H1 (cell line): ENCODE data around the gene SAP30L. TPM values are rescaled to one million over a fixed set of nuclear protein-coding genes. Genes with fewer than 3 reads are reported as not detected.

Experiments
- CTCF ChIA-PET: fragments of 300-600 bp; sonication (Branson Sonifier 250); formaldehyde crosslinking; loops from one replicate; lab custom pipeline; 2021; ENCODE audit not compliant: partially characterized antibody; lab: Charles Lee
- POLR2A ChIA-PET: fragments of 300-600 bp; sonication (Branson Sonifier 250); formaldehyde crosslinking; loops from one replicate; lab custom pipeline; 2021; ENCODE audit warnings: inconsistent platforms; ENCODE audit not compliant: partially characterized antibody; lab: Charles Lee
- DNase-seq, 2 experiments: peaks; one replicate each; pipeline versions ENCODE4 v3.0.0 to v3.0.0-alpha.2; 2010 to 2022; ENCODE audit warnings: low spot score in 2 of 2, low read depth in 1 of 2, mixed read lengths in 1 of 2
- FAIRE-seq: peaks from 2 replicates; lab custom pipeline; 2011; peaks lifted over from hg19 to GRCh38; lab: Jason Lieb, UNC
- H2AFZ ChIP-seq: 2 replicates; pipeline ENCODE4 v1.8.1; 2012; ENCODE audit warnings: low read length, inconsistent platforms
- H2AK5ac ChIP-seq: 2 replicates; pipeline ENCODE4 v1.6.1; 2013; ENCODE audit warnings: low read depth, low read length
- H2BK120ac ChIP-seq: replicated peaks from 2 replicates; pipeline ENCODE3; 2013; ENCODE audit warnings: low read depth, low read length, inconsistent platforms
- H2BK12ac ChIP-seq: 2 replicates; pipeline ENCODE4 v1.6.1; 2013; ENCODE audit warnings: low read depth, low read length
- H2BK15ac ChIP-seq: 2 replicates; pipeline ENCODE4 v1.6.1; 2013; ENCODE audit warnings: low read length
- H2BK20ac ChIP-seq: 2 replicates; pipeline ENCODE4 v1.6.1; 2013; ENCODE audit warnings: low read length
- H2BK5ac ChIP-seq: 2 replicates; pipeline ENCODE4 v1.6.1; 2013; ENCODE audit warnings: low read depth, low read length
- H3K14ac ChIP-seq: 2 replicates; pipeline ENCODE4 v1.6.1; 2013; ENCODE audit warnings: inconsistent platforms; ENCODE audit not compliant: insufficient read length
- H3K18ac ChIP-seq: 2 replicates; pipeline ENCODE4 v1.6.1; 2013; ENCODE audit warnings: low read length; ENCODE audit errors: extremely low read depth
- H3K23ac ChIP-seq: 2 replicates; pipeline ENCODE4 v1.6.1; 2013; ENCODE audit warnings: inconsistent platforms; ENCODE audit not compliant: insufficient read length
- H3K23me2 ChIP-seq: 2 replicates; pipeline ENCODE4 v1.6.1; 2013; ENCODE audit warnings: low read depth, low read length
- H3K27ac ChIP-seq: 2 replicates; pipeline ENCODE4 v1.6.1; 2011; ENCODE audit warnings: low read depth, low read length, inconsistent platforms
- H3K27me3 ChIP-seq, 4 experiments: replicated peaks in 1 of 4; 1 replicate in 1 of 4; 2 replicates in 3 of 4; pipeline versions ENCODE4 v1.6.1 to v1.8.1; 2011 to 2013; ENCODE audit warnings: low read length in 3 of 4, mild to moderate bottlenecking in 3 of 4, inconsistent platforms in 2 of 4, mixed read lengths in 2 of 4, moderate library complexity in 1 of 4; ENCODE audit not compliant: control insufficient read depth in 3 of 4, insufficient read depth in 3 of 4; ENCODE audit errors: extremely low read depth in 1 of 4
- H3K36me3 ChIP-seq, 4 experiments: 2 replicates each; pipeline versions ENCODE4 v1.6.1 to v1.8.1; 2011 to 2013; ENCODE audit warnings: mild to moderate bottlenecking in 4 of 4, low read length in 3 of 4, moderate library complexity in 2 of 4, control low read depth in 1 of 4, inconsistent platforms in 1 of 4; ENCODE audit not compliant: insufficient read depth in 4 of 4, control insufficient read depth in 2 of 4
- H3K4ac ChIP-seq: replicated peaks from 2 replicates; pipeline ENCODE3; 2013; ENCODE audit warnings: low read length, low read depth, mixed read lengths, inconsistent platforms; ENCODE audit not compliant: insufficient read length
- H3K4me1 ChIP-seq, 4 experiments: replicated peaks in 1 of 4; 1 replicate in 1 of 4; 2 replicates in 3 of 4; pipeline versions ENCODE4 v1.6.1 to v1.8.1; 2011 to 2013; ENCODE audit warnings: low read length in 3 of 4, inconsistent platforms in 2 of 4, mixed read lengths in 1 of 4; ENCODE audit not compliant: insufficient read depth in 4 of 4, control insufficient read depth in 3 of 4
- H3K4me2 ChIP-seq, 2 experiments: 2 replicates each; pipeline versions ENCODE4 v1.6.1 to v1.8.1; 2011 to 2013; ENCODE audit warnings: low read depth in 2 of 2, low read length in 2 of 2, control low read depth in 1 of 2, inconsistent platforms in 1 of 2, mild to moderate bottlenecking in 1 of 2; ENCODE audit not compliant: insufficient read depth in 1 of 2
- H3K4me3 ChIP-seq, 4 experiments: fragments of 200-600, 300-600 bp in 1 of 4; sonication (generic), shearing (Covaris generic), sonication (Bioruptor Twin) in 1 of 4; 2 replicates each; pipeline versions ENCODE4 v1.5.1 to v1.8.1; 2011 to 2016; ENCODE audit warnings: low read length in 4 of 4, low read depth in 3 of 4, control low read depth in 2 of 4, inconsistent platforms in 2 of 4, mild to moderate bottlenecking in 2 of 4, mixed read lengths in 1 of 4, moderate library complexity in 1 of 4; ENCODE audit not compliant: insufficient read depth in 2 of 4; ENCODE audit errors: extremely low read depth in 1 of 4
- H3K56ac ChIP-seq: replicated peaks from 2 replicates; pipeline ENCODE3; 2013; ENCODE audit warnings: low read depth, mild to moderate bottlenecking, mixed read lengths, low read length, inconsistent platforms; ENCODE audit not compliant: insufficient read length
- H3K79me1 ChIP-seq: 2 replicates; pipeline ENCODE4 v1.6.1; 2013; ENCODE audit warnings: low read depth, low read length, control low read depth
- H3K79me2 ChIP-seq, 2 experiments: 2 replicates each; pipeline versions ENCODE4 v1.6.1 to v1.8.1; 2012 to 2013; ENCODE audit warnings: low read length in 2 of 2, mild to moderate bottlenecking in 2 of 2, inconsistent platforms in 1 of 2; ENCODE audit not compliant: insufficient read depth in 2 of 2, control insufficient read depth in 1 of 2
- H3K9ac ChIP-seq, 4 experiments: replicated peaks in 1 of 4; 1 replicate in 1 of 4; 2 replicates in 3 of 4; pipeline versions ENCODE4 v1.6.1 to v1.8.1; 2011 to 2013; ENCODE audit warnings: low read depth in 3 of 4, low read length in 3 of 4, control low read depth in 2 of 4, mild to moderate bottlenecking in 2 of 4, moderate library complexity in 2 of 4, inconsistent platforms in 1 of 4; ENCODE audit errors: extremely low read depth in 1 of 4
- H3K9me3 ChIP-seq, 2 experiments: 2 replicates each; pipeline versions ENCODE4 v1.6.1 to v1.8.1; 2012 to 2013; ENCODE audit warnings: mild to moderate bottlenecking in 2 of 2, moderate library complexity in 2 of 2, control low read depth in 1 of 2, inconsistent platforms in 1 of 2, low read depth in 1 of 2, low read length in 1 of 2, mixed read lengths in 1 of 2; ENCODE audit not compliant: insufficient read depth in 2 of 2
- H4K20me1 ChIP-seq, 2 experiments: replicated peaks in 1 of 2; 2 replicates each; pipeline versions ENCODE3 to v1.8.1; 2011 to 2013; ENCODE audit warnings: inconsistent platforms in 2 of 2, low read length in 2 of 2, mild to moderate bottlenecking in 1 of 2; ENCODE audit not compliant: insufficient read depth in 2 of 2, control insufficient read depth in 1 of 2
- H4K5ac ChIP-seq: 2 replicates; pipeline ENCODE4 v1.6.1; 2013; ENCODE audit warnings: low read length, low read depth, mixed read lengths, inconsistent platforms; ENCODE audit not compliant: insufficient read length
- H4K8ac ChIP-seq: 2 replicates; pipeline ENCODE4 v1.8.0; 2013; ENCODE audit warnings: mild to moderate bottlenecking, moderate library complexity, low read length, inconsistent platforms; ENCODE audit not compliant: insufficient read depth; ENCODE audit errors: extremely low read depth
- H4K91ac ChIP-seq: replicated peaks from 2 replicates; pipeline ENCODE3; 2013; ENCODE audit warnings: low read length, mixed read lengths, inconsistent platforms; ENCODE audit not compliant: insufficient read length
- CTBP2 ChIP-seq: IDR thresholded peaks from 2 replicates; pipeline ENCODE4 v1.7.0; 2011; ENCODE audit warnings: borderline replicate concordance, mild to moderate bottlenecking, moderate library complexity, mixed read lengths, low read length; ENCODE audit not compliant: insufficient read depth, insufficient read length
- EZH2 ChIP-seq: fragments of 200-600 bp; sonication (generic); IDR thresholded peaks from 2 replicates; pipeline ENCODE4 v1.7.1; 2012; ENCODE audit warnings: low read depth, mild to moderate bottlenecking, moderate library complexity, low read length, inconsistent platforms; ENCODE audit not compliant: severe bottlenecking
- KDM1A ChIP-seq: fragments of 200-600, 300-600 bp; sonication (generic); IDR thresholded peaks from 2 replicates; pipeline ENCODE4 v1.7.1; 2016; ENCODE audit warnings: mild to moderate bottlenecking, low read length, borderline replicate concordance
- KDM4A ChIP-seq: IDR thresholded peaks from one replicate; pipeline ENCODE4 v1.7.1; 2012; ENCODE audit warnings: low read depth, mild to moderate bottlenecking, moderate library complexity, low read length, inconsistent platforms; ENCODE audit not compliant: severe bottlenecking
- PHF8 ChIP-seq: fragments of 200-600 bp; sonication (generic); conservative IDR thresholded peaks from 2 replicates; pipeline ENCODE4 v1.7.1; 2012; ENCODE audit warnings: low read depth, mild to moderate bottlenecking, inconsistent platforms, low read length, moderate library complexity
- POLR2A ChIP-seq, 2 experiments: IDR thresholded peaks; 1 replicate in 1 of 2; 2 replicates in 1 of 2; pipeline ENCODE4 v1.6.1; 2011; ENCODE audit warnings: low read depth in 2 of 2, low read length in 2 of 2, mild to moderate bottlenecking in 2 of 2; ENCODE audit errors: control extremely low read depth in 1 of 2
- POLR2AphosphoS5 ChIP-seq: IDR thresholded peaks from 2 replicates; pipeline ENCODE4 v1.6.1; 2011; ENCODE audit warnings: low read depth, low read length
- SRF ChIP-seq: IDR thresholded peaks from 2 replicates; pipeline ENCODE4 v1.6.1; 2011; ENCODE audit warnings: mild to moderate bottlenecking, low read depth, low read length, moderate library complexity
- SUZ12 ChIP-seq: fragments of 200-600 bp; sonication (generic); IDR thresholded peaks from 2 replicates; pipeline ENCODE4 v1.6.1; 2012; ENCODE audit warnings: mild to moderate bottlenecking, inconsistent platforms, low read length, moderate library complexity, mixed read lengths
- WGBS, 2 experiments: shearing (Covaris generic) in 1 of 2; methylation state at CpG; one replicate each; pipeline versions ENCODE4 v1.1.6 to v1.1.7; 2013 to 2015; ENCODE audit warnings: low lambda C conversion rate in 2 of 2, mixed read lengths in 2 of 2, inconsistent platforms in 1 of 2, low coverage in 1 of 2, missing lambda C conversion rate in 1 of 2; ENCODE audit not compliant: insufficient replicate concordance in 2 of 2, insufficient coverage in 1 of 2, insufficient read length in 1 of 2; ENCODE audit errors: extremely low coverage in 1 of 2, missing lambda C conversion rate in 1 of 2; 5-methylcytosine and 5-hydroxymethylcytosine counted together
- polyA plus RNA-seq, 7 experiments: library from polyadenylated mRNA; depleted of rRNA in 3 of 7; stranded (reverse) in 5 of 7; unstranded in 2 of 7; fragments of >200 nt in 5 of 7; fragments of 200-250 nt in 2 of 7; gene quantifications; 1 replicate in 5 of 7; 2 replicates in 1 of 7; 4 replicates in 1 of 7; pipeline versions ENCODE4 v1.2.1 to v1.2.3, GENCODE V29; 2011 to 2013; ENCODE audit warnings: missing spikeins in 2 of 7, mixed read lengths in 2 of 7
- total RNA-seq: library from RNA; stranded (reverse); fragmentation: NEBNext Ultra II Directional; extraction: Animal tissue kit (Norgen Biotek cat#: 25700); gene quantifications from 2 replicates; pipeline ENCODE4 v1.2.1, GENCODE V29; 2021

Gene SAP30L
- total and polyA plus RNA-seq, 2 of the 8 experiments (the other 6 are each of a cell fraction or from before 2014, with no cell fraction given): 12.2 to 31.5 TPM

GRCh38 chr5:154422298-154422697, 23.5 kb upstream of the SAP30L start:
- TF ChIP-seq POLR2AphosphoS5 (no peak), KDM1A (no peak), KDM4A (no peak), SUZ12 (no peak), PHF8 (no peak), POLR2A (IDR thresholded peaks at IDR 0.05; ENCODE audit: control extremely low read depth in 1 of 2, low read depth in 2 of 2, low read length in 2 of 2) (no peak), EZH2 (no peak), CTBP2 (no peak), SRF (no peak)
- Histone ChIP-seq H2BK15ac (no peak overlapping the region), H3K4ac (no peak overlapping the region), H2BK20ac (no peak overlapping the region), H3K36me3 (no peaks in the 10 kb centered on the region), H4K91ac (no peak overlapping the region), H3K4me2 (no peak overlapping the region), H3K27ac (no peak overlapping the region), H2BK5ac (no peak overlapping the region), H2BK12ac (no peak overlapping the region), H3K14ac (no peak overlapping the region), H3K56ac (no peak overlapping the region), H4K20me1 (no peaks in the 10 kb centered on the region), H3K79me2 (no peaks in the 10 kb centered on the region), H2BK120ac (no peak overlapping the region), H3K27me3 (no peaks in the 10 kb centered on the region), H3K4me3 (no peak overlapping the region), H4K8ac (no peak overlapping the region), H3K23ac (no peak overlapping the region), H3K18ac (no peak overlapping the region), H3K79me1 (no peaks in the 10 kb centered on the region), H4K5ac (peak overlapping the region; percentile 49), H3K4me1 (peaks cover 0 to 4% (median 0%) of the 10 kb centered on the region in 4 experiments; a peak in 1 of 7 replicates), H3K23me2 (0 out of 2 replicates have a peak, but pooled peaks cover 2% of the 10 kb centered on the region), H3K9ac (no peak overlapping the region), H3K9me3 (no peaks in the 10 kb centered on the region), H2AK5ac (no peak overlapping the region), H2AFZ (no peak overlapping the region)
- DNase-seq: no peak
- WGBS, 2 experiments: 93% methylated on average over 2 of the region's 2 CpGs; no CpG with 5 or more reads in 1 of the 2 experiments
- CTCF ChIA-PET: interaction anchor here (0.7 to 5.3 kb wide), 42 partner anchors 8 to 447 kb away, joined by 3 to 42 read pairs (median 6); no protein-coding TSS in a partner anchor
- FAIRE-seq: no peak
- POLR2A ChIA-PET: interaction anchor here (1.0 to 1.3 kb wide), 2 partner anchors 9 to 99 kb away, joined by 3 read pairs; no protein-coding TSS in a partner anchor
